Stimulated activated CD8-positive, alpha-beta memory T cell treated with anti-CD3 and anti-CD28 coated beads, Interleukin-4, amount 100 ng/mL, for 4 hours (primary cell): ENCODE measurements around the gene CERS6.
"Not testable (repeated sequence)": the region's sequence is repeated elsewhere in the genome, so short reads cannot be mapped to it uniquely, and the experiment has no call there.

Experiments used
- DNase-seq, 2 donors: peaks; one replicate each; pipeline ENCODE4 v3.0.0-alpha.2; 2020; ENCODE audit warnings: low read depth in 2 of 2, low spot score in 1 of 2

Gene CERS6

DNA sequence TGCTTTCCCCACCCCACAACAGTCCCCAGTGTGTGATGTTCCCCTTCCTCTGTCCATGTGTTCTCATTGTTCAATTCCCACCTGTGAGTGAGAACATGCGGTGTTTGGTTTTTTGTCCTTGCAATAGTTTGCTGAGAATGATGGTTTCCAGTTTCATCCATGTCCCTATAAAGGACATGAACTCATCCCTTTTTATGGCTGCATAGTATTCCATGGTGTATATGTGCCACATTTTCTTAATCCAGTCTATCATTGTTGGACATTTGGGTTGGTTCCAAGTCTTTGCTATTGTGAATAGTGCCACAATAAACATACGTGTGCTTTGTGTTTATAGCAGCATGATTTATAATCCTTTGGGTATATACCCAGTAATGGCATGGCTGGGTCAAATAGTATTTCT, 335.1 kb downstream of the CERS6 start:
- DNase-seq: not testable (repeated sequence)

DNA sequence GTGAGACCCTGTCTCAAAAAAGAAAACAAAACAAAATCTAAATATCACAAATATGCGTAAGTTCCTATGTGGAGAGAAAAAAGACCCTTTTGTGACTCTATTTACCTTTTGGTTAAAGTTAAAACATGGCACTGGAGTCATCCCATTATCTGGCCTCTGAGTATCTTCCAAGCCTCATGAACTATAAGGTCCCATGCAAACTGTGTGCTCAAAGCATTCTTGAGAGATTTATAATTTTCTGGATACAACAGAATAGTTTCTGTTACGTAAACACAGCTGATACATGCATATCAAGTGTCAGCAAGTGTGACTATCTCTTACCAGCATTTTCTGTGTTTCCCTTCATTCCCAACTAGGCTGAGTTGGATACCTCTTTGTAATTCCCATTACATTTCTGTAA, 337.5 kb downstream of the CERS6 start:
- DNase-seq: no peak

DNA sequence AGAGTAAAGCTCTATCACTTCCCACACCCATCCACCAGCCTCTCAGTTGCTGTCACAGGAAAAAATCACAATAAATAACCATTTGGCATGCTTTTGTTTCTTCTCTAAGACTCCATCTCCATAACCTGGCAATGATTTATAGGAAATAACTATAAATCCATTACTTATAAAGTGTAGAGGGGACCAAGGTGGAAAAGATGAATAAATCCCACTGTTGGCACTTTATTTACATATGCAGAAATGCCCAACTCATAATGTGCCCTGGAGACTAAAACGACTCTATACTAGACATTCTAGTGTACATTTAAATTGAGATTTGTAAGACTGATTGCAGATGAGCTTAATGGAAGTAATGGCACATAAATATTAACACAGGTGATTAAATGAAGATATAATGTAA, 338.9 kb downstream of the CERS6 start:
- DNase-seq: no peak

- DNase-seq: no peak
Observed at GRCh38 chr2:168796090-168796577, 340.1 kb downstream of the CERS6 start.

DNA sequence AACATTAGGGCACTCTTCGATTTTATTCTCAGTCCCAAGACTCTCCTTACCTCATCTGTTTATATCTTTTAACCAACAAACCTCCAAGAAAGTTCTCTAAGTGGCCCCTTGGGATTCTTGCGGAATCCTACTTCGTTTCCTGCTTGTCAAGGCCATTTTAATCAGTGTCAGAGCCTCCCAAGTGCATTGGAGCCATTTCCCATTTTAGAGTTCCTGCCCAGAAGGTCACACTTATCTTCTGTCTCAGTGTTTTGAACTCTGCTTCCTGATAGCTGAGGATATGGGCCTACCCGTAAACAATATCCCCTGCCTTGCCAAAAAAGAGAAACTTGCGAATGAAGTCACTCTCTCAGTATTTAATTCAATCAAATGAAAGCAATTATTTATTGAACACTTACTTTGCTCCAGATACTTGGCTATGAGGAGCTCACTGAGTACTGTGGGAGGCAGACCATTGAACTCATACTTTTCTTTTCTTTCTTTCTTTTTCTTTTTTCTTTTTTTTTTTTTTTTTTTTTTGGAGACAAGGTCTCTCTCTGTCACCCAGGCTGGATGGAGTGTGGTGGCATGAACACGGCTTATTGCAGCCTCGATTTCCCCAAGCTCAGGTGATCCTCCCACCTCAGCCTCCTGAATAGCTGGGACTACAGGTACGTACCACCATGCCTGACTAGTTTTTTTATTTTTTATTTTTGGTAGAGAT, 340.7 kb downstream of the CERS6 start:
- no peak for DNase-seq

GRCh38 chr2:168797286-168797655, 341.2 kb downstream of the CERS6 start:
- DNase-seq: no peak

DNA sequence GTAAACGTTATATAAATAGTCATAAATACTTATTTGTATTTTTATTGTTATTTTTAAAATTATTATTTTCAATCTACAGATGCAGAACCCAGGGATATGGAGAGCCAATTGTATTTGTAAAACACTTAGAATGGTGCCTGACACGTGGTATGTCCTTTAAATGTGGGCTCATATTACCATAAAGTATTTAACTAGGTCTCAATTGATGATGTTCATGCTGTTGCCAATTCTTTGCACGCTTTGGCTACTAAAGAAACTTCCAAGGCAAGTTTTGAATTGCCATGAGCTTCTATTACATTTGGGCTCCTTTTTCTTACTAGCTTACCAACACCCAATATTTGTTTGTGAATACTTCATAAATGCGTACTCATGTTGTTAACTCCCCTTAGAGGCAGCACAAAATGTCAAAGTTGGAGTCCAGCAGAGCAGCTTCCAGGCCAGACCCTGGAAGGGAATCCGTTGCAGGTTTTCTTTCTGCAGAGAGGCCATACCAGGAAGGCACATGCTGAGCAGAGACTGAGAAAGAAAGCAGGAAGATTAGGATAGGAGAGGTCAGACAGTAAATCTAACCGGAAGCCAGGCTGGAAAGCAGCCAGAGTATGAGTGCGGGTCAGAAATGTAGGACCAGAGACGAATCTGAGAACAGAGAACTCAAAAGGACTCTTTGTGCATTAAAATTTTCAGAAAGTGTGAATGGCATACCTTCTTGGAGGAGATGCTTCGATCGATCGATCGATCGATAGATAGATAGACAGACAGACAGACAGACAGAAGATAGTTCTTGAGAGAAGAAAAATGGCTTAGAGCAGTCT, 342.2 kb downstream of the CERS6 start:
- DNase-seq: no peak

GRCh38 chr2:168798888-168799410, 342.9 kb downstream of the CERS6 start:
- DNase-seq: no peak

DNA sequence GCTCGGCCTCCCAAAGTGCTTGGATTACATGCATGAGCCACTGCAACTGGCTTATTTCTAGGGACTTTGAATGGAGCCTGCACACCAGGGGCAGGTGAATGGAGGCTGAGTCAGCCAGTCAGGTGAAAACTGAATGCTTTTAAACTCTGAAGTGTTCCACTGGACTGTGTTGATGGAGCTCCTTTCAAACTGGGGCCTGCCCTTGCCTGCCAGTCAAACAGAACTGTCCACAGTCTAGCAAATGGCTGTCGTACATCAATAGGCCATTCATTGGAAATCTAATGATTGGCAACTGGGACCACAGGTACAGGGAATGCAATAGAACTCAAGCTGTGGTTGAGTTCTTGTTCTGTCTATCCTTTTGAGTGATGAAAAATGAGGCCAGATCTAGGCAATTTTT, 345.4 kb downstream of the CERS6 start:
- DNase-seq: no peak

DNA sequence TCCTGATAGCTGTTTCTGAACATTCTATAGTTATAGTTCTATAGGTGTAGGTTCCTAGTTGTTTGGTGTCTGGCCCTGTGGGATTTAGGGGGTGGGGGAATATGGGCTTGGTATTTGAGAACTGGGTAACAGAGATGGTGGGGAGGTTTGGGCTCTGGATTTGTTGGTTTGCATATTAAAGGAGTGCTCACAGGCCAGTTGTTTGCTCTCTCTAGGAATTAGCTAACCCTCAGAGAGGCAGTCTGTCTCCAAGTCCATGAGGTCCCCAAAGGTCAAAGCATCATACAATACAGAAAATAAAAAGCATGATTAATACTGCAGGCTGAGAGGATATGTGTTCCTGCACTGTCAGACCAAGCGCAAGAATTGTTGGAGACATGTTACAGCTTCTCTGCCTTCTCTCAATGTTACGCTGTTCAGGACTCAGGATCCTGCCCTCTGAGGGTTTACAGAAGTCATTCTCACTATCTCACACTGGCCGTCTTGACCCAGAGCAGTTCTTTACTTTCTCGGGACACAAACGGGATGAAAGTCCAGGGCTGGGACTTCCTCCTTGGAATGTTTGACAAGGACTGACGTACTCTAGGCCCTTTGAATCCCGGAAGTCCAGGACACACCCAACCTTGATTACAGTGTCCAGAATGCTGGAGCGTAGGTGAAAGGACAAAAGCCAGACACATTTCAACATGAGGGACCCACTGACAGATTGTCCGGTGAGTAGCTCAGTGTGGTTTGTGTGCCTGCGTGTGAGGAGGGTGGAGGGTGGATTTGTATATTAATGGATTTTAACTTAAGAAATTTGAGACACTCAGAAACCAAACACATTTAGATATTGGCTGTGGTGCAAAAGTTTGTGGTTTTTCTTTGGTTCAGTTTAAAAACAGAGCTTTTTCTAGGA, 346.1 kb downstream of the CERS6 start, which contains the start of gene NOSTRIN:
TSS of gene NOSTRIN (plus strand) at position 677 of the 898 bp plus-strand sequence. CDS start at position 687, 10 bp downstream.
- no peak for DNase-seq

- no peak for DNase-seq
Observed at GRCh38 chr2:168802859-168803725, 347.0 kb downstream of the CERS6 start.

DNA sequence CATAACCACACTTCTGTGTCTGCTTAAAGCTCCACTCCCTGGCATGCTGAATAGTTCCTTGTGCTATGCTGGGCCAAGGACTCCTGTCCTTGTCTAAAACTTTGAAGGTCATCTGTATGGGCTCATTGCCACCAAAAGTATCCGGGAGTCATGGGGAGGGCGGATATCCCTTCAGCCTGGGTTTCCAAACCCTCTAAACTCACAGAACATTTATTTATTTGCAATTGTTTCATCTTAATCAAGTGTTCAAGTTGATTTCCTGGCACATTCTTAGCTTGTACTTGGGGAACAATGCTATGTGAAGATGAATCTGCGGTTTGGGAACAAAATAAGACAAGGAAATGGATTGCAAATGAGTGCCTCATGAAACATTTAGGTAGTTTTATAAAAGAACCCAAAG, 348.1 kb downstream of the CERS6 start:
- no peak for DNase-seq

GRCh38 chr2:168805615-168806014, 349.5 kb downstream of the CERS6 start:
- no peak for DNase-seq

DNA sequence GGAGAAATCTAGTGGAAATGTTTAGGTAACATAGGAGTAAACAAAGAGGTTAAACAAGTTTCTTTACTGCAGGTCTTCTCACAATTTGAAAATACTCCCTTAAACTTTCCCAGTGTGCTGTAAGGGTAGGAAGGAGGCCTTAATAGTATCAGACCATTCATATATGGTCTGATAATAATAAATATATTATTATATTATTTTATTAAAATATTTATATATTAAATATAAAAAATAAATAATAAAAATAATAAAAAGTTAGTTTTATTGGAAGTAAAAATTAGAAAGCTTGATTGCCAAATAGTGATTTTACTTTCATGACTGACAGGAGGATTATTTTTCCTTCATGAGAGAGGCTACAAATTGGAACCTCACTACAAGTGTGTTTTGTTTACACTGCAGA, 353.5 kb downstream of the CERS6 start:
- DNase-seq: no peak

GRCh38 chr2:168810235-168810634, 354.2 kb downstream of the CERS6 start:
- DNase-seq: no peak

GRCh38 chr2:168811696-168812095, 355.6 kb downstream of the CERS6 start:
- no peak for DNase-seq

DNA sequence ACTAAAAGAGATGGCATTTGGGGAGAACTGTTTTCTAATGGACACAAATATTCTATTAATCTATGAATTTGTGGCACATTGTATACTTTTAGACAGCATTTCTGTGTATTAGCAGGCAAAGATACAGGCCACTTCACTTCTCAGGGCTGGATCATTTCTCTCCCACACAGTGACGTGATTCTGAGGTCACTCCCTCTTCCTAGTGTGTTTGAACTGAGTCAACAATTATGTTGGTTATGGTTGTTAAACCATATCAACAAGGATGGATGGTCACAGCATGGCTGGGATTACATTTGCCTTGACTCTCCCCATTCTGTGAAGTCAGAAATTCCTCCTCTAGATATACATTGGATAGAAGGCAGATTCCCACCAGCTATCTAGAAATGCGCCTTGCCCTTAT, 358.0 kb downstream of the CERS6 start:
- DNase-seq: no peak

GRCh38 chr2:168814939-168815907, 359.2 kb downstream of the CERS6 start:
- no peak for DNase-seq

DNA sequence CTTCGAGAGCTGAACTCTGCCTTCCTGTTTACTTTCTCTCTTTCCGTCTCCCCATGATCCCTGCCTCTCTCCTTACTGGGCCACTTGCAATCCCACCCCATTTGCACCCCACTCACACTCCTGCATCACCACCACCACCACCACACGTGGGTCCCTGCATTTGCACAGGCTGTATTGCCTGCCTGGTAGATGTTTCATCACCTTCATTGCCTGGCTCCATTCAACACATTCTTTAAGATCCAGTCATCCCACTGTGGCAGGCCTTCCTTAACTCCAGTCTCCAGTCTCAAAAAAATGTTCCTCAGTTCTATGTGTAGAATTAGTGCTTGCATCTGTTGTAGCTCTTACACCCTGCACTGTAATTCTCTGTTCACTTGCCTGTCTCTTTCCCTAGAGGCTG, 360.3 kb downstream of the CERS6 start:
- DNase-seq: no peak
